ENCODE results near the gene RECK. TPM values are rescaled to one million over a fixed set of nuclear protein-coding genes. Genes with fewer than 3 reads are reported as not detected.
A peak's percentile ranks its signal among the peaks of the same experiment; 100 is the strongest.

The RECK gene
- total RNA-seq, 1 donor from 2014 or later = 5.7 TPM

- DNase-seq (ENCODE audit: low read depth) = no peak
- TF ChIP-seq CTCF (conservative IDR thresholded peaks at IDR 0.05; ENCODE audit: low read depth, low read length) = no peak
- H3K4me3 ChIP-seq (ENCODE audit: low read depth, low read length) = peak overlapping the region; percentile 64
Observed at GRCh38 chr9:36136894-36137391, 100.2 kb downstream of the RECK start.

- DNase-seq (ENCODE audit: low read depth) = no peak
- no peak for TF ChIP-seq CTCF (conservative IDR thresholded peaks at IDR 0.05; ENCODE audit: low read depth, low read length)
- H3K4me3 ChIP-seq (ENCODE audit: low read depth, low read length) = peak overlapping the region; percentile 64
Observed at GRCh38 chr9:36137392-36138004, 100.8 kb downstream of the RECK start.

- no peak for TF ChIP-seq CTCF (conservative IDR thresholded peaks at IDR 0.05; ENCODE audit: low read depth, low read length)
Observed at GRCh38 chr9:36138496-36138895, 101.8 kb downstream of the RECK start.

GRCh38 chr9:36138901-36139300, 102.2 kb downstream of the RECK start:
- no peak for DNase-seq (ENCODE audit: low read depth)
- TF ChIP-seq CTCF (conservative IDR thresholded peaks at IDR 0.05; ENCODE audit: low read depth, low read length) = no peak

More at GRCh38 chr9:36138496-36138895, 101.8 kb downstream of the RECK start:
- no peak for DNase-seq (ENCODE audit: low read depth)
- no peak overlapping the region for H3K4me3 ChIP-seq (ENCODE audit: low read depth, low read length)

DNA sequence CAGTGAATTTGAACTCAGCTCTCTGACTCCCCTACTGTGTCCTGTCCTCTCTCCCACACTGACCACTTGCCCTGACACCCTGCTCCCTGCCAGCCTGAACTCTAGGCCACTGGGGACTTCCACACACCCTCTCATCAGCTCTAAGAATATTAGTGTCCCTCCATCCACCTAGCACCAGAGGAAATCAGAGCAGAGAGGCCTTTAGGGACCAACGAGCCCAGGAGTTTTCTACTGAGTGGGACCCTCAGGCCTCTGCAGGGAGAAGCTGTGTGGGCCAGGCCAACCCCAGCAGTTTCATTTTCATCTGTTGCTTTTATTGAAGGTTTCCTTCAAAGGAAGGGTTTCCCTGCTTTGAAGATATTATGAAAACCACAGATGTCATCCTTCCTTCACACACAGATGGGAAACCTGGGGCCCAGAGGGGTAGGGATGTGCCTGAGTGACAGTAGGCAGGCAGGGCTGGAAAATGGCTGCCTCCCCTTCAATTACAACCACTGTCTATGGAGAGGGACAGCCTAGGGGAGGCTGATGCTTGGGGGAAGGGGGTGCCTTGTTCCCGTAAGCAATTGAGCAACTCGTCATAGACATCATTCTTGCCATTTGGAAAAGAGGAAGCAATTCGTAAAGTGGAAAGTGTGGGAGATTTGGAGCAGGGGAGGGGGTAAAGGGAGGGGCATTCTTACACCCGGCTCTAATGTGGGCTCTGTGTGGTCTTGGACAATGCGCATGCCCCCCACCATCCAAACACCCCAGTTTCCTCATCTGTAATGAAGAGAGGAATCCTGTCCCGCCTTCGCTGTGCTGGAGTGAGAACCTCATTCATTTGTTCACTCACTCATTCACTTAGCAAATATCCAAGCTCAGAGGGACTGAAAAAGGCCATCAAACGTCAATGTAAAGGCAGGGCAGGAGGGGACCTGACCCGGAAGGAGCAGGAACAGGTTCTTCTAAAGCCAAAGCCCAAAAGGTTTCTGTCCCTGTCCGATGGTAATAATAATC, 103.7 kb downstream of the RECK start:
- no peak overlapping the region for H3K4me3 ChIP-seq (ENCODE audit: low read depth, low read length)
- TF ChIP-seq CTCF (conservative IDR thresholded peaks at IDR 0.05; ENCODE audit: low read depth, low read length) = no peak
- DNase-seq (ENCODE audit: low read depth) = no peak

More at GRCh38 chr9:36138901-36139300, 102.2 kb downstream of the RECK start:
- no peak overlapping the region for H3K4me3 ChIP-seq (ENCODE audit: low read depth, low read length)

DNA sequence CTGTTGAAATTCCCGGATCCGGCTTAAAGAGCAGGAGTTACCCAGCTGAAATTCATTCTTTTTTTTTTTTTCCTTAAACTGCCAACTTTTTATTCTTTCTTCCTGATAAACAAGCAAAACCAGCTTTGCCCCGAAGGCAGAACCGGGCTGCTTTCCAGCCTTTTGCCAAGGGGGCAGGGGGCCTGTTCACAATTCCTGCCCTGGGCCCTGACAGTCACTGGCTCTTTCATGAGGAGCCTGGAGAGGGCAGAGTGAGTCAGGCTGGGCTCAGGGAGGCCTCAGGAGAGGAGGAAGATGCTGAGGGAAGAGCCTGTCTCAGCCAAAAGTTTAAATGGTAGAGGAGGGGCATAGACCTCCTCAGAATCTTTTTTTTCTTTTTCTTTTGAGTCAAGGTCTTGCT, 104.6 kb downstream of the RECK start:
- TF ChIP-seq CTCF (conservative IDR thresholded peaks at IDR 0.05; ENCODE audit: low read depth, low read length) = peak; percentile 62
- H3K4me3 ChIP-seq (ENCODE audit: low read depth, low read length) = no peak overlapping the region
- DNase-seq (ENCODE audit: low read depth) = no peak

All from epithelial cell of proximal tubule (primary cell).